Measurements from ENCODE around the gene TRIM66. TPM values are rescaled to one million over a fixed set of nuclear protein-coding genes. Genes with fewer than 3 reads are reported as not detected.

Gene TRIM66
- total RNA-seq, 1 experiment from 2014 or later: 2.1 TPM

GRCh38 chr11:8586805-8587204 is 95.7 kb downstream of the TRIM66 start:
- H3K9me3 Mint-ChIP-seq: peaks cover 3 to 5% of the 10 kb centered on the region in 2 experiments; a peak in 3 of 5 replicates
- Histone ChIP-seq H2BK120ac (ENCODE audit: low read depth, low read length, poor library complexity, severe bottlenecking) (no peak overlapping the region), H3K27me3 (ENCODE audit: insufficient read depth, low read length) (no peaks in the 10 kb centered on the region), H2AK5ac (ENCODE audit: insufficient read length, low read length) (no peak overlapping the region), H3K23me2 (ENCODE audit: insufficient read length, low read depth, low read length, poor library complexity, severe bottlenecking) (no peaks in the 10 kb centered on the region), H3K4ac (ENCODE audit: low read depth, low read length) (no peak overlapping the region), H3K27ac (ENCODE audit: insufficient read length, low read depth, low read length) (no peak overlapping the region), H2BK20ac (ENCODE audit: low read depth, low read length, poor library complexity, severe bottlenecking) (no peak overlapping the region), H4K8ac (replicated peaks; ENCODE audit: insufficient read length, low read depth, low read length) (no peak overlapping the region), H2AFZ (ENCODE audit: low read length) (no peak overlapping the region), H2BK5ac (ENCODE audit: insufficient read length, low read length) (no peak overlapping the region), H4K5ac (ENCODE audit: insufficient read length, low read depth, low read length) (no peak overlapping the region), H2BK12ac (ENCODE audit: insufficient read length, low read depth, low read length) (no peak overlapping the region), H4K20me1 (ENCODE audit: control insufficient read depth, insufficient read depth, insufficient read length) (no peaks in the 10 kb centered on the region), H3K14ac (ENCODE audit: insufficient read depth, low read length) (no peak overlapping the region), H3K56ac (ENCODE audit: insufficient read length, low read depth, low read length) (no peak overlapping the region), H3K4me2 (ENCODE audit: insufficient read depth, insufficient read length, low read length) (no peak overlapping the region), H4K91ac (ENCODE audit: insufficient read length, low read depth, low read length) (no peak overlapping the region), H3K9me3 (ENCODE audit: control insufficient read depth, low read depth, low read length) (no peaks in the 10 kb centered on the region), H3K9ac (ENCODE audit: extremely low read depth, insufficient read length, low read length) (no peak overlapping the region), H3K79me1 (ENCODE audit: insufficient read depth, low read depth, low read length, poor library complexity, severe bottlenecking) (no peaks in the 10 kb centered on the region), H3K4me1 (ENCODE audit: insufficient read depth, low read length) (peaks cover 3% of the 10 kb centered on the region; the same call in 1 of the 2 replicates), H3K18ac (ENCODE audit: insufficient read length, low read depth, low read length) (no peak overlapping the region), H2BK15ac (ENCODE audit: low read depth, low read length) (no peak overlapping the region), H3K79me2 (ENCODE audit: insufficient read depth, low read length) (no peaks in the 10 kb centered on the region), H3K23ac (ENCODE audit: insufficient read length, low read depth, low read length) (no peak overlapping the region), H3T11ph (ENCODE audit: low read length) (no peak overlapping the region)
- H3K27ac Mint-ChIP-seq: no peak overlapping the region
- no peak for TF ChIP-seq CTCF (conservative IDR thresholded peaks at IDR 0.05)
- H3K27me3 Mint-ChIP-seq (ENCODE audit: low read depth): no peaks in the 10 kb centered on the region
- WGBS (ENCODE audit: extremely low coverage, insufficient read length, low lambda C conversion rate): no CpG with 5 or more reads among the region's 2 CpGs
- H3K4me1 Mint-ChIP-seq: peaks cover 11 to 20% of the 10 kb centered on the region in 2 experiments
- H3K4me3 Mint-ChIP-seq: no peak overlapping the region
- H3K36me3 Mint-ChIP-seq (ENCODE audit: insufficient read depth in 1 of 3, low read depth in 3 of 3): peaks cover 3 to 7% (median 7%) of the 10 kb centered on the region in 3 experiments; a peak in 5 of 7 replicates
- no peak for DNase-seq
